T-helper 9 cell (primary cell): ENCODE results near the gene ROR1.

Experiments used
- DNase-seq: peaks from one replicate; pipeline ENCODE4 v3.0.0-alpha.2; 2020
- total RNA-seq, 2 donors: gene quantifications; one replicate each; lab custom pipeline; 2026; lab: John Stamatoyannopoulos, UW

The ROR1 gene
- total RNA-seq: 0 reads per million in 2 donors

GRCh38 chr1:63773815-63774616 lies at the start of gene ROR1:
Gene ROR1 (plus strand): TSS chr1:63774017.
- DNase-seq: no peak

DNA sequence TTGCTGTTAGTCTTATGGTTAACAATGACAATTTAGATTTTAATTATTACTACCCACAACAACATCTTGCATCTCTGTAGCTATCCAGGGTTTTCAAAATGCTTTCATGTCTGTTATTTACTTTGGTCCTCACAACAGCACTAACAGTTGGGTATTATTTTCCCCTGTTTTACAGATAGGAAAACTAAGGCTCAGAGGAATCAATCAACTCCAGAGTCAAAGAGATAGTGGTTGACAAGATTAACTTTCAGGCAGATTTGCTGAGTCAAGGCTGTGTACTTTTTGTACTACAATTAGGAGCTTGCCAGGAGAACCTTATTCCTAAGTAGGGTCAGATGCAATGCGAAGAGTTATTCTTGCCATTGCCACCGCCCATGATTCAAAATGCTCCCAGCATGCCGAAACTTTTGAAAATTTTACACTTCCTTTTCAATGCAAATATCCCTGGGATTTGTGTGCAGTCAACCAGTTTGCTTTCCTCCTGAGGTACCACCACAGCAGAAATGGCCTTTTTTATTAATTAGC lies 49.4 kb upstream of the ROR1 start:
- no peak for DNase-seq

GRCh38 chr1:63728611-63729226 lies 45.1 kb upstream of the ROR1 start:
- DNase-seq: no peak

DNA sequence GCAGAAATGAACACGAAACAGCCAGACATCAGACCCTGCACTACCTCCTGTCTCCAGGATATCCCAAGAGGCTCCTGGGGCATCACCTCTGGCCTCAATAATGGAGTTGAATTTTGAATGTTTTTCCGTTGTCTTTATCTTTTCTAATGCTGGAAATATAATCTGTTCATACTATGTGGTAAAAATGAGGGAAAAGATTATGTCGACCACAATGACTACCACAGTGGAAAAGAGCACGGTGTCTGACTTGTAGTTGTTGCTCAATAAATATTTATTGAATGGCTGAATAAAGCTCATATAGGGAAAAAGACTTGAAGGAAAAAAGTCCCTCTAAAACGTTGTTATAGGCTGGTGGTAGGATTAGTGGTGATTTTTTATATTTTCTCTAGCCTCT lies 44.6 kb upstream of the ROR1 start:
- no peak for DNase-seq

DNA sequence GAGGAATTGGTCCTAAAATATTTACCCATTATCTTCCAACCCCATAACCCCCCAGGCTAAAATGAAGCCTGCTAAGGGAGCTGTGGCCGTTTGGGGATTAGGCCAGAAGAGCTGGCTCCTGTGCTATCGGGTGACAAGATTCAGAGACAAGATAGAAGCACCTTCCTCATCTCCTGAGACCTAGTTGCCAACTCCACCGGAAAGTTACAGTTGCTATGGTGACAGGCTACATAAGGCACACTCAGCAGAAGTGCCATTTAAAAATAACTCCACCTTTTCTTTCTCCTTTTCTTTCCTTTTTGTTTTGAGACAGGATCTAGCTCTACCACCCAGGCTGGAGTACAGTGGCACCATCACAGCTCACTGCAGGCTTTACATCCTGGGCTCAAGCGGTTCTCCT lies 43.6 kb upstream of the ROR1 start:
- DNase-seq: no peak

GRCh38 chr1:63731117-63732043 lies 42.4 kb upstream of the ROR1 start:
- DNase-seq: no peak

GRCh38 chr1:63732666-63733065 lies 41.2 kb upstream of the ROR1 start:
- DNase-seq: no peak

DNA sequence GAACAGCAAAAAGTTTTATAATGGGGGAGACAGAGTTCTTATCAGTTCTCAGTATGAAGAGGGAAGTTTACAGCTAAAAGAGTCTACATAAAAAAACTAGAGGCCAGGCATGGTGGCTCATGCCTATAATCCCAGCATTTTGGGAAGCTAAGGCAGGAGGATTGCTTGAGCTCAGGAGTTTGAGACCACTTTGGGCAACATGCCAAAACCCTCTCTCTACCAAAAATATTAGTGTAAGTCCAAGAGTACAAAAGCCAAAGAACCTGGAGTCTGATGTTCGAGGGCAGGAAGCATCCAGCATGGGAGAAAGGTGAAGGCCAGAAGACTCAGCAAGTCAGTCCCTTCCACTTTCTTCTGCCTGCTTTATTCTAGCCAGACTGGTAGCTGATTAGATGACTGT lies 35.0 kb upstream of the ROR1 start:
- DNase-seq: no peak

DNA sequence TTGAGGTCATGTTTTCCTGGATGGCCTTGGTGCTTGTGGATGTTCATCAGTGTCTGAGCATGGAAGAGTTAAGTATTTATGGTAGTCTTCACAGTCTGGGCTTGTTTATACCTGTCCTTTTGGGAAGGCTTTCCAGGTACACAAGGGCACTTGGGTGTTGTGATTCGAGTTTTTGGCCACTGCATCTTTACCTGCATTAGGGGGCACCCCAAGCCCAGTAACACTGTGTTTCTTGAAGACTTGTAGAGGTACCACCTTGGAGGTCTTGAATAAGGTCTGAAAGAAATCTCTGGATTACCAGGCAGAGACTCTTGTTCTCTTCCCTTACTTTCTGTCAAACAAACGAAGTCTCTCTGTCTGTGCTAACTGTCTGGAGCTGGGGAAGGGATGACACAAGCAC lies 34.4 kb upstream of the ROR1 start:
- DNase-seq: no peak

- no peak for DNase-seq
Observed at GRCh38 chr1:63740432-63740831, 33.4 kb upstream of the ROR1 start.

GRCh38 chr1:63742526-63742925 lies 31.3 kb upstream of the ROR1 start:
- no peak for DNase-seq

DNA sequence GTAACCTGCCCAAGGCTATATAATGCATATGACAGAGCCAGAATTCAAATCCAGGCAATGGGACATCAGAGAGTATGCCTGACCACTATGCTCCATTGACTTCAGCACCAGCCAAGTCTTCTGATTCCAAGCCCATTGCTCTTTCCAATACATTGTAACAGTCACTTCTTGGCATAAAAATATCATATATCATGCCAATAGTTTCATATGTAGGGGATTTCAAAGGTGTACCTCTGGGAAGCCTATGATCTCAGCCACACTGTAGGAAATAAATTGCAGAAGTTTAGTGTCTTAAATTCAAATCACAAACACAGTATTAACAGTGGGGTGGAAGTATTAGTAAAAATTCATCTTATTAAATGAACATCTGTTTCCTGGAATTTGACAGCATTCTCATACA lies 30.0 kb upstream of the ROR1 start:
- DNase-seq: no peak

- no peak for DNase-seq
Observed at GRCh38 chr1:63746129-63746864, 27.5 kb upstream of the ROR1 start.

- DNase-seq: no peak
Observed at GRCh38 chr1:63747445-63747844, 26.4 kb upstream of the ROR1 start.

GRCh38 chr1:63748046-63748580 lies 25.7 kb upstream of the ROR1 start:
- DNase-seq: no peak

DNA sequence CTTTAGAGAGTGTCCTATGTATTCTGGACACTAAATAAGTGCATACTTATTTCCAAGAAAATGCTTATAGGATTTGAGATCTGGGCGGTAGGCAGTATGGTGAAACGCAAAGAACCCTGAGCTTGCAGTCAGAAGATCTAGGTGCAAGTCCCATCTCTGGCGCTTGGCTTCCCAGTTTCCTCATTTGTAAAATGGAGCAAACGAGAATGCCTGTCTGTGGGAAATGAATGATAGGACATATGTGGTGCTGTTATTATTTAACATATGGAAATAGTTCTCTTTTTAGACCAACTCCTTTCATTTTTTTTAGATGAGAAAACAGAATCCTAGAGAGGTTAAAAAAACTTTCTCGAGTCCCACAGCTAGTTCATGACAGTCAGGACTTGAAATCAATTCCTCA lies 25.2 kb upstream of the ROR1 start:
- DNase-seq: no peak

GRCh38 chr1:63750721-63751120 lies 23.1 kb upstream of the ROR1 start:
- no peak for DNase-seq

DNA sequence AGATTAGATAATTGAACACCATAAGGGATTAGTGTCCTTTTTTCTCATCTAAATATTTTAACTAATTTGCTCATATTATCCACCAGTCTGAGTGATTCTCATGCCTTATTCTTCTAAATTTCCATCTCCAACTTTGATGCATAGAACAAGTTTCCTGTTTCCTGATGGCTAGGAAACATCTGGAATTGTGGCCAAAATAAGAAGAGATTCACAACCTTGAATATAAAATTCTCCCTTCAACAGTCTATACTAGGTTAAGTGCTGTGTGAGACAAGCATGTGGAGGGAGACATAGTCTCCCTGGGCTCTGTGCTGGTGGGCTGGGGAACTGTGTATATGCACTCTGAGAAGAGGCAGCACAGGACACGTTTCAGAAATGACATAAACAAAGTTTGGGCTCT lies 21.6 kb upstream of the ROR1 start:
- DNase-seq: no peak

DNA sequence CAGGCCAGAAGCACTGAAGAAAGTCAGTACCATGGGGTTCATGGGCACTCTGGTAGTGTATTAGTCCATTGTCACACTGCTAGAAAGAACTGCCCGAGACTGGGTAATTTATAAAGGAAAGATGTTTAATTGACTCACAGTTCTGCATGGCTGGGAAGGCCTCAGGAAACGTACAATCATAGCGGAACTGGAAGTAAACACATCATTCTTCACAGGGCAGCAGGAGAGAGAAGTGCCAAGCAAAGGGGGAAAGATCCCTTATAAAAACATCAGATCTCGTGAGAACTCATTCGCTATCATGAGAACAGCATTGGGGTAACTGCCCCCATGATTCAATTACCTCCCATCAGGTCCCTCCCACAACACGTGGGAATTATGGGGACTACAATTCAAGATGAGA lies 20.2 kb upstream of the ROR1 start:
- no peak for DNase-seq

GRCh38 chr1:63756839-63757238 lies 17.0 kb upstream of the ROR1 start:
- DNase-seq: no peak

DNA sequence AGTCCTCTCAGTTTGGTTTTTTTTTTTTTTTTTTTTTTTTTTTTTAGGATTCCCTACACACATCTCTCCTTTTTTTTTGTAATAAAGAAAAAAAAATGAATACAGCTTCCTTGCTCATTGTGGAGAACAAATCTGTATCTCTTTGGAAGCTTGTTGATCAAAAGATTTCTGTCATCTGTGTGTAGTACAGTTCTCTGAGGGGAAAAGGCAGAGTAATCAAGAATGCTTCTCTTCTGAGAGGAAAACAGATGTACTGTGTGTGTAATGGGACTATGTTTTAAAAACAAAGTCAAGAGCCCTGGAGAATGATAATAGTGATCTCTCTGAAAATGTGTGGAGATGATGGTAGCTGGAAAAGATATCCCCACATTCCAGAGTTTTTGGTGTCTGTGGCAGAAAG lies 16.5 kb upstream of the ROR1 start:
- DNase-seq: no peak

GRCh38 chr1:63758791-63759190 lies 15.0 kb upstream of the ROR1 start:
- no peak for DNase-seq
